Measurements from ENCODE around the gene CDSN.

GRCh38 chr6:31158863-31159855 lies 38.9 kb upstream of the CDSN start:
- TF ChIP-seq CTCF (IDR thresholded peaks at IDR 0.05) (no peak), POLR2A (IDR thresholded peaks at IDR 0.05) (no peak)
